ENCODE results near the gene SYCP2L. TPM values are rescaled to one million over a fixed set of nuclear protein-coding genes. Genes with fewer than 3 reads are reported as not detected.
"Not testable (repeated sequence)": the region's sequence is repeated elsewhere in the genome, so short reads cannot be mapped to it uniquely, and the experiment has no call there.

SYCP2L gene
- total and polyA plus RNA-seq, 2 experiments from 2014 or later, result 10.5 to 11.0 TPM

DNA sequence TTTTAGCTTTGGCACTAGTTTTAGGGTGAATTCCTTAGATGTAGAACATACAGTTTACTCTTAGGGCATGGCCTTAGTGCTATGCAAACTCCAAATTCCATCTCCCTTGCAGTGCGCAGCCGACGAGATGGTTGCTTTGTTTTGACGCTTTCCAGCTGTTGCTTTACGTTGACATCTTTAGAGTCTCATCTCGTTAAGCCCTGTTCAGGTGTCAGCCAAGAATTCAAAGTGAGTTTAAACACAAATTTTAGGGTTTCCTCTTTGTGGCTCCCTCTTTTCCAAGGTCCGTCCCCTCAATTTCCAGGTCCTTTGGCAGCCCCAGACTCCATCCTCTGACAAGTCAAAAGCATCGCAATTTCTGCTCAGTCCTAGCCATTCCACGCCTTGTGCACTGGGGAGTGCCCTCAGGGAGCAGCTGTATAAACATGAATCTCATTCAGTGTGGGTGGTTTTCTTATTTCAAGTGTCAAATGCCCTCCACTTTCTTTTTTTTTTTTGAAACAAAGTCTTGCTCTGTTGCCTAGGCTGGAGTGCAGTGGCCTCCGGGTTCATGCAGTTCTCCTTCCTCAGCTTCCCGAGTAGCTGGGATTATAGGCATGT is 34.4 kb upstream of the SYCP2L start:
- Mint-ChIP-seq H3K4me3 (no peak overlapping the region), H3K9me3 (peaks cover 19% of the 10 kb centered on the region), H3K27ac (no peak overlapping the region), H3K4me1 (peaks cover 3% of the 10 kb centered on the region; the same call in 2 of the 3 replicates), H3K36me3 (ENCODE audit: low read depth) (peaks cover 7% of the 10 kb centered on the region; the same call in 1 of the 3 replicates), H3K27me3 (ENCODE audit: insufficient read depth, low read depth, poor library complexity) (peaks cover 3% of the 10 kb centered on the region)
- TF ChIP-seq, protein P1, sequence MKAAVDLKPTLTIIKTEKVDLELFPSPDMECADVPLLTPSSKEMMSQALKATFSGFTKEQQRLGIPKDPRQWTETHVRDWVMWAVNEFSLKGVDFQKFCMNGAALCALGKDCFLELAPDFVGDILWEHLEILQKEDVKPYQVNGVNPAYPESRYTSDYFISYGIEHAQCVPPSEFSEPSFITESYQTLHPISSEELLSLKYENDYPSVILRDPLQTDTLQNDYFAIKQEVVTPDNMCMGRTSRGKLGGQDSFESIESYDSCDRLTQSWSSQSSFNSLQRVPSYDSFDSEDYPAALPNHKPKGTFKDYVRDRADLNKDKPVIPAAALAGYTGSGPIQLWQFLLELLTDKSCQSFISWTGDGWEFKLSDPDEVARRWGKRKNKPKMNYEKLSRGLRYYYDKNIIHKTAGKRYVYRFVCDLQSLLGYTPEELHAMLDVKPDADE (IDR thresholded peaks at IDR 0.05), result no peak
- TF ChIP-seq ZNF331 (CRISPR knock-in tag; IDR thresholded peaks at IDR 0.05; ENCODE audit: low read depth) (no peak), ZNF114 (CRISPR knock-in tag; IDR thresholded peaks at IDR 0.05) (no peak), POLR2AphosphoS5 (IDR thresholded peaks at IDR 0.05; ENCODE audit: low read depth) (no peak), CREB1 (CRISPR knock-in tag; IDR thresholded peaks at IDR 0.05; ENCODE audit: low read depth) (no peak), NANOG (IDR thresholded peaks at IDR 0.05; ENCODE audit: borderline replicate concordance) (no peak)
- TF ChIP-seq, protein P2, sequence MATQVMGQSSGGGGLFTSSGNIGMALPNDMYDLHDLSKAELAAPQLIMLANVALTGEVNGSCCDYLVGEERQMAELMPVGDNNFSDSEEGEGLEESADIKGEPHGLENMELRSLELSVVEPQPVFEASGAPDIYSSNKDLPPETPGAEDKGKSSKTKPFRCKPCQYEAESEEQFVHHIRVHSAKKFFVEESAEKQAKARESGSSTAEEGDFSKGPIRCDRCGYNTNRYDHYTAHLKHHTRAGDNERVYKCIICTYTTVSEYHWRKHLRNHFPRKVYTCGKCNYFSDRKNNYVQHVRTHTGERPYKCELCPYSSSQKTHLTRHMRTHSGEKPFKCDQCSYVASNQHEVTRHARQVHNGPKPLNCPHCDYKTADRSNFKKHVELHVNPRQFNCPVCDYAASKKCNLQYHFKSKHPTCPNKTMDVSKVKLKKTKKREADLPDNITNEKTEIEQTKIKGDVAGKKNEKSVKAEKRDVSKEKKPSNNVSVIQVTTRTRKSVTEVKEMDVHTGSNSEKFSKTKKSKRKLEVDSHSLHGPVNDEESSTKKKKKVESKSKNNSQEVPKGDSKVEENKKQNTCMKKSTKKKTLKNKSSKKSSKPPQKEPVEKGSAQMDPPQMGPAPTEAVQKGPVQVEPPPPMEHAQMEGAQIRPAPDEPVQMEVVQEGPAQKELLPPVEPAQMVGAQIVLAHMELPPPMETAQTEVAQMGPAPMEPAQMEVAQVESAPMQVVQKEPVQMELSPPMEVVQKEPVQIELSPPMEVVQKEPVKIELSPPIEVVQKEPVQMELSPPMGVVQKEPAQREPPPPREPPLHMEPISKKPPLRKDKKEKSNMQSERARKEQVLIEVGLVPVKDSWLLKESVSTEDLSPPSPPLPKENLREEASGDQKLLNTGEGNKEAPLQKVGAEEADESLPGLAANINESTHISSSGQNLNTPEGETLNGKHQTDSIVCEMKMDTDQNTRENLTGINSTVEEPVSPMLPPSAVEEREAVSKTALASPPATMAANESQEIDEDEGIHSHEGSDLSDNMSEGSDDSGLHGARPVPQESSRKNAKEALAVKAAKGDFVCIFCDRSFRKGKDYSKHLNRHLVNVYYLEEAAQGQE (IDR thresholded peaks at IDR 0.05; ENCODE audit: unreplicated experiment), result no peak
- TF ChIP-seq, protein P3, sequence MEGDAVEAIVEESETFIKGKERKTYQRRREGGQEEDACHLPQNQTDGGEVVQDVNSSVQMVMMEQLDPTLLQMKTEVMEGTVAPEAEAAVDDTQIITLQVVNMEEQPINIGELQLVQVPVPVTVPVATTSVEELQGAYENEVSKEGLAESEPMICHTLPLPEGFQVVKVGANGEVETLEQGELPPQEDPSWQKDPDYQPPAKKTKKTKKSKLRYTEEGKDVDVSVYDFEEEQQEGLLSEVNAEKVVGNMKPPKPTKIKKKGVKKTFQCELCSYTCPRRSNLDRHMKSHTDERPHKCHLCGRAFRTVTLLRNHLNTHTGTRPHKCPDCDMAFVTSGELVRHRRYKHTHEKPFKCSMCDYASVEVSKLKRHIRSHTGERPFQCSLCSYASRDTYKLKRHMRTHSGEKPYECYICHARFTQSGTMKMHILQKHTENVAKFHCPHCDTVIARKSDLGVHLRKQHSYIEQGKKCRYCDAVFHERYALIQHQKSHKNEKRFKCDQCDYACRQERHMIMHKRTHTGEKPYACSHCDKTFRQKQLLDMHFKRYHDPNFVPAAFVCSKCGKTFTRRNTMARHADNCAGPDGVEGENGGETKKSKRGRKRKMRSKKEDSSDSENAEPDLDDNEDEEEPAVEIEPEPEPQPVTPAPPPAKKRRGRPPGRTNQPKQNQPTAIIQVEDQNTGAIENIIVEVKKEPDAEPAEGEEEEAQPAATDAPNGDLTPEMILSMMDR (conservative IDR thresholded peaks at IDR 0.05; ENCODE audit: low read depth in 2 of 2), result no peak
- H3K9me2 ChIP-seq (ENCODE audit: insufficient read depth), result no peaks in the 10 kb centered on the region
- no peaks in the 10 kb centered on the region for H3K4me1 ChIP-seq (ENCODE audit: insufficient read depth)
- H3K27me3 ChIP-seq (ENCODE audit: insufficient read depth), result no peaks in the 10 kb centered on the region
- no peaks in the 10 kb centered on the region for H3F3A ChIP-seq (replicated peaks; ENCODE audit: low read depth)
- H2AFZ ChIP-seq, result no peak overlapping the region
- no peaks in the 10 kb centered on the region for H4K20me1 ChIP-seq (replicated peaks; ENCODE audit: insufficient read depth)
- DNase-seq (ENCODE audit: low spot score) (no peak), ATAC-seq (no peak)
- no peak overlapping the region for H3K4me2 ChIP-seq
- H3K36me3 ChIP-seq (ENCODE audit: insufficient read depth), result no peaks in the 10 kb centered on the region; the same call in 1 of the 2 replicates
- no peaks in the 10 kb centered on the region for H3K79me2 ChIP-seq (replicated peaks; ENCODE audit: insufficient read depth)
- no peak overlapping the region for H3K27ac ChIP-seq (ENCODE audit: low read depth)
- H3K4me3 ChIP-seq, result no peak overlapping the region

DNA sequence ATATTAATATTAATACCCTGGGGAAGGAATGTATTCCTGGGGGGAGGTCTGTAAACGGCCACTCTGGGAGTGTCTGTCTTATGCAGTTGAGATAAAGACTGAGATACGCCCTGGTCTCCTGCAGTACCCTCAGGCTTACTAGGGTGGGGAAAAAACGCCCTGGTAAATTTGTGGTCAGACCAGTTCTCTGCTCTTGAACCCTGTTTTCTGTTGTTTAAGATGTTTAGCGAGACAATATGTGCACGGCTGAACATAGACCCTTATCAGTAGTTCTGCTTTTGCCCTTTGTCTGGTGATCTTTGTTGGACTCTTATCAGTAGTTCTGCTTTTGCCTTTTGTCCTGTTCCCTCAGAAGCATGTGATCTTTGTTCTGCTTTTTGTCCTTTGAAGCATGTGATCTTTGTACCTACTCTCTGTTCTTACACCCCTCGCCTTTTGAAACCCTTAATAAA is 33.0 kb upstream of the SYCP2L start:
- H3K9me2 ChIP-seq (ENCODE audit: insufficient read depth); H3K4me1 Mint-ChIP-seq; H3K27me3 Mint-ChIP-seq (ENCODE audit: insufficient read depth, low read depth, poor library complexity); DNase-seq (ENCODE audit: low spot score); H3K4me3 Mint-ChIP-seq; H3K4me1 ChIP-seq (ENCODE audit: insufficient read depth); H4K20me1 ChIP-seq (replicated peaks; ENCODE audit: insufficient read depth); H3F3A ChIP-seq (replicated peaks; ENCODE audit: low read depth); H3K79me2 ChIP-seq (replicated peaks; ENCODE audit: insufficient read depth); H2AFZ ChIP-seq; H3K27ac Mint-ChIP-seq; H3K27me3 ChIP-seq (ENCODE audit: insufficient read depth); H3K4me2 ChIP-seq; H3K27ac ChIP-seq (ENCODE audit: low read depth); H3K36me3 ChIP-seq (ENCODE audit: insufficient read depth); ATAC-seq; H3K36me3 Mint-ChIP-seq (ENCODE audit: low read depth); H3K4me3 ChIP-seq: not testable (repeated sequence)
- H3K9me3 Mint-ChIP-seq, result peaks cover 19% of the 10 kb centered on the region
